MM.1S (cell line): ENCODE measurements around the gene NPY2R.

Source experiments
- EZH2 ChIP-seq: fragments of 300-600 bp; sonication (generic); optimal IDR thresholded peaks from 2 replicates; pipeline ENCODE3; 2017; ENCODE audit warnings: low read depth, mild to moderate bottlenecking, antibody characterized with exemption, low read length, mixed read lengths
- EZH2phosphoT487 ChIP-seq: fragments of 300-600 bp; sonication (generic); IDR thresholded peaks from 2 replicates; pipeline ENCODE4 v1.6.1; 2018; ENCODE audit warnings: antibody characterized with exemption, low read length
- TF ChIP-seq, protein P1 (sequence below): fragments of 300-600 bp; sonication (generic); IDR thresholded peaks from 2 replicates; pipeline ENCODE4 v1.5.1; 2016; ENCODE audit warnings: antibody characterized with exemption, low read length, mixed read lengths

DNA sequence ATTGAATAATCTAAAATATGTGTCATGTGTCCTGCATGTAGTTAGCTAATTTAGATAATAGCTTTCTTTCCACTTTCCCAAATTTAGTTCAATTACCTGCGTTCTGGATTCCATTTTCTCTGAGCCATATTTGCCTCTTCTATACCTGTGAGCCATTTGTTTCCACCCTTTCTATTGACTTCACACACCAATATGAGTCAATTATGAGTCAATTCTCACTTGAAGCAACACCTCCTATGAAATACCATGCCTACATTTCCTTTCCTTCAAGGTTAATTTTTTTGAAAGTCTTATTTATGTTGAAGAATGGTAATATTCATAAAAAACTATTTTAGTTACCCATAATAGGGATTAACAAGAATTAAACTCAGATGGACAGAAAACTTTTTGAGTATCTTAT, 25.8 kb downstream of the NPY2R start:
- TF ChIP-seq, protein P1, sequence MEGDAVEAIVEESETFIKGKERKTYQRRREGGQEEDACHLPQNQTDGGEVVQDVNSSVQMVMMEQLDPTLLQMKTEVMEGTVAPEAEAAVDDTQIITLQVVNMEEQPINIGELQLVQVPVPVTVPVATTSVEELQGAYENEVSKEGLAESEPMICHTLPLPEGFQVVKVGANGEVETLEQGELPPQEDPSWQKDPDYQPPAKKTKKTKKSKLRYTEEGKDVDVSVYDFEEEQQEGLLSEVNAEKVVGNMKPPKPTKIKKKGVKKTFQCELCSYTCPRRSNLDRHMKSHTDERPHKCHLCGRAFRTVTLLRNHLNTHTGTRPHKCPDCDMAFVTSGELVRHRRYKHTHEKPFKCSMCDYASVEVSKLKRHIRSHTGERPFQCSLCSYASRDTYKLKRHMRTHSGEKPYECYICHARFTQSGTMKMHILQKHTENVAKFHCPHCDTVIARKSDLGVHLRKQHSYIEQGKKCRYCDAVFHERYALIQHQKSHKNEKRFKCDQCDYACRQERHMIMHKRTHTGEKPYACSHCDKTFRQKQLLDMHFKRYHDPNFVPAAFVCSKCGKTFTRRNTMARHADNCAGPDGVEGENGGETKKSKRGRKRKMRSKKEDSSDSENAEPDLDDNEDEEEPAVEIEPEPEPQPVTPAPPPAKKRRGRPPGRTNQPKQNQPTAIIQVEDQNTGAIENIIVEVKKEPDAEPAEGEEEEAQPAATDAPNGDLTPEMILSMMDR, result no peak
- no peak for TF ChIP-seq EZH2
- TF ChIP-seq EZH2phosphoT487, result no peak
